OCI-M1 (cell line): ENCODE measurements around the gene KPNA1.

Source experiments
- DNase-seq: peaks from one replicate; lab custom pipeline; 2025; lab: John Stamatoyannopoulos, UW

Gene KPNA1

GRCh38 chr3:122415104-122415744, 99.5 kb downstream of the KPNA1 start:
- DNase-seq = no peak

GRCh38 chr3:122414391-122414790, 100.3 kb downstream of the KPNA1 start:
- DNase-seq = no peak

GRCh38 chr3:122410639-122411038, 104.1 kb downstream of the KPNA1 start:
- DNase-seq = no peak

GRCh38 chr3:122410111-122410510, 104.6 kb downstream of the KPNA1 start:
- no peak for DNase-seq

GRCh38 chr3:122409446-122409845, 105.3 kb downstream of the KPNA1 start:
- peak; percentile 62 for DNase-seq

- DNase-seq = no peak
Observed at GRCh38 chr3:122407946-122408345, 106.8 kb downstream of the KPNA1 start.

- no peak for DNase-seq
Observed at GRCh38 chr3:122406198-122406597, 108.5 kb downstream of the KPNA1 start.

- DNase-seq = no peak
Observed at GRCh38 chr3:122405015-122405414, 109.7 kb downstream of the KPNA1 start.

- DNase-seq = no peak
Observed at GRCh38 chr3:122403489-122403888, 111.2 kb downstream of the KPNA1 start.

GRCh38 chr3:122398920-122399319, 115.8 kb downstream of the KPNA1 start:
- no peak for DNase-seq

GRCh38 chr3:122397201-122397600, 117.5 kb downstream of the KPNA1 start:
- DNase-seq = no peak

- no peak for DNase-seq
Observed at GRCh38 chr3:122396511-122396910, 118.2 kb downstream of the KPNA1 start.

GRCh38 chr3:122395582-122395981, 119.2 kb downstream of the KPNA1 start:
- no peak for DNase-seq

- DNase-seq = no peak
Observed at GRCh38 chr3:122394173-122394572, 120.6 kb downstream of the KPNA1 start.

GRCh38 chr3:122392868-122393844, 121.6 kb downstream of the KPNA1 start:
- DNase-seq = peak; percentile 76

GRCh38 chr3:122391681-122392446, 122.9 kb downstream of the KPNA1 start:
- DNase-seq = no peak

GRCh38 chr3:122390665-122391064, 124.1 kb downstream of the KPNA1 start:
- no peak for DNase-seq

- DNase-seq = no peak
Observed at GRCh38 chr3:122389892-122390291, 124.8 kb downstream of the KPNA1 start.

- no peak for DNase-seq
Observed at GRCh38 chr3:122389197-122389596, 125.5 kb downstream of the KPNA1 start.

GRCh38 chr3:122387709-122388108, 127.0 kb downstream of the KPNA1 start:
- no peak for DNase-seq

GRCh38 chr3:122383771-122384697, 130.7 kb downstream of the KPNA1 start, which contains the start of gene FAM162A:
TSS of gene FAM162A (plus strand) at chr3:122384182. CDS start at chr3:122384266, 84 bp downstream.
- peak; percentile 97 for DNase-seq
